Hematopoietic multipotent progenitor cell (in vitro differentiated cells): ENCODE measurements around the gene PKNOX1. TPM values are rescaled to one million over a fixed set of nuclear protein-coding genes. Genes with fewer than 3 reads are reported as not detected.
"Not testable (repeated sequence)": the region's sequence is repeated elsewhere in the genome, so short reads cannot be mapped to it uniquely, and the experiment has no call there.

Experiments used
- DNase-seq, 3 donors: peaks; one replicate each; pipeline ENCODE4 v3.0.0-alpha.2; 2011 to 2015; ENCODE audit warnings: low read depth in 2 of 3, low spot score in 2 of 3
- total RNA-seq: library from RNA; depleted of rRNA; stranded (reverse); fragments of >200 nt; gene quantifications from one replicate; pipeline ENCODE4 v1.2.3, GENCODE V29; 2012

The PKNOX1 gene
- total RNA-seq, 1 donor, result 13.7 TPM

DNA sequence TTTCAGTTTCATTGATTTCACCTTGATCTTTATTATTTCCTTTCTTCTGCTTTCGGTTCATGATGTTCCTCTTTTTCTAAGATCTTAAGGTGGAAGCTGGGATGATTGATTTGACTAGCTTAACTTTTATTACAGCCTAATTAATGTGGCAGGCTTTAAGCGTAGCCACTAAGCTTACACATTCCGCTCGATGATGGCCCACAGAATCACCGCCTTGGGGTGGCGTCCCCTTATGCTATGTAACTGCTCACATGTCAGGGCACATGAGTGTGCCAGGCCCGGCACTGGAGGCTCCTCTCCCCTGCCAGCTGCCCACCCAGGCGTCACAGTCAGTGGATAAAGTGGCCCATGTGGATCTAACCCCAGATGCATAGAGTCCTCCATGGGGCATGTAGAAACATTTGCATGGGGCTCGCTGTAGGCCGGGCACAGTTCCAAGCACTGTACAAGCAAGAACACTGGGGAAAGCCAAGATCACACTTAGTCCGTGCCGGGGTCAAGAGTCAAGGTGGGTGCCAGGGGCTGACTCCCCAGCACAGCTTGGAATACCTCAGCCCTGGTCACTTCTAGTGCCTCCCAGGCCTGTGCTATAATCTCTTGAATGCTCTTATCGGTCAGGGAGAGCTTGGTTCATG, 41.7 kb downstream of the PKNOX1 start:
- peak in 2 of 3 donors; percentile 10 to 42 for DNase-seq

- no peak for DNase-seq
These were observed 42.4 kb downstream of the PKNOX1 start for GRCh38 chr21:43016728-43017127.

DNA sequence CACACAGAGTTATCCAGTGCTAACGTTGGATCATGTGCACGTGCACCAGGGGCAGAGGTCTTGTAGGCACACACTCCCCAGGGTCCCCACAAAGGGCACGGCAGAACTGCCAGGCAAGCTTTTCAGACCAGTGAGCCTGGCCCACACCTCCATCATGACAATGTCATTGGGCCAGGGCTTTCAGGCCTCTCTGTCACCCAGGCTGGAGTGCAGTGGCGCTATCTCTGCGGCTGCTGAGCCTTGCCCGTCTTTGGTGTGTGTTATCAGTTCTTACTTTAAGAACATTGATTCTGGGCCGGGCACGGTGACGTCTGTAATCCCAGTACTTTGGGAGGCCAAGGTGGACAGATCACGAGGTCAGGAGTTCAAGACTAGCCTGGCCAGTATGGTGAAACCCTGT, 44.2 kb downstream of the PKNOX1 start:
- DNase-seq, result no peak

DNA sequence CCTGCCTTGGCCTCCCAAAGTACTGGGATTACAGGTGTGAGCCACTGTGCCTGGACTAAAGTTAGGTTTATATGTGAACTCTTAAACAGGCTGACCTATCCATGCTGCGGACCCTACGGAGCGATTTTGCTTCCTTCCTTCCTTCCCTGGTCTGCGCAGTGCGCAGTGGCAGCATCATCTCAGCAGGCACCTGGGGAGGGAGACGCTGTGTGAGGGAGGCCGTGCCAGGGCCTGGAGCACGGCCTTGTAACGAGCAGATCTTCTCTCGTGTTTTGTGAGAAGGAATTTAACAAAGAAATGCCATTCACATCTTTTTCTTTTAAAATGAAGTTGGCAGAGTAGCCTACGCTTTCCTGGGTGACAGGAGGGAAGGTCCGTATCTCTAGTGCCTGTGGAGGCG, 45.8 kb downstream of the PKNOX1 start:
- DNase-seq, result no peak

GRCh38 chr21:43020771-43021170, 46.4 kb downstream of the PKNOX1 start:
- DNase-seq, result no peak

- DNase-seq, result no peak
These were observed 46.8 kb downstream of the PKNOX1 start for GRCh38 chr21:43021191-43021590.

DNA sequence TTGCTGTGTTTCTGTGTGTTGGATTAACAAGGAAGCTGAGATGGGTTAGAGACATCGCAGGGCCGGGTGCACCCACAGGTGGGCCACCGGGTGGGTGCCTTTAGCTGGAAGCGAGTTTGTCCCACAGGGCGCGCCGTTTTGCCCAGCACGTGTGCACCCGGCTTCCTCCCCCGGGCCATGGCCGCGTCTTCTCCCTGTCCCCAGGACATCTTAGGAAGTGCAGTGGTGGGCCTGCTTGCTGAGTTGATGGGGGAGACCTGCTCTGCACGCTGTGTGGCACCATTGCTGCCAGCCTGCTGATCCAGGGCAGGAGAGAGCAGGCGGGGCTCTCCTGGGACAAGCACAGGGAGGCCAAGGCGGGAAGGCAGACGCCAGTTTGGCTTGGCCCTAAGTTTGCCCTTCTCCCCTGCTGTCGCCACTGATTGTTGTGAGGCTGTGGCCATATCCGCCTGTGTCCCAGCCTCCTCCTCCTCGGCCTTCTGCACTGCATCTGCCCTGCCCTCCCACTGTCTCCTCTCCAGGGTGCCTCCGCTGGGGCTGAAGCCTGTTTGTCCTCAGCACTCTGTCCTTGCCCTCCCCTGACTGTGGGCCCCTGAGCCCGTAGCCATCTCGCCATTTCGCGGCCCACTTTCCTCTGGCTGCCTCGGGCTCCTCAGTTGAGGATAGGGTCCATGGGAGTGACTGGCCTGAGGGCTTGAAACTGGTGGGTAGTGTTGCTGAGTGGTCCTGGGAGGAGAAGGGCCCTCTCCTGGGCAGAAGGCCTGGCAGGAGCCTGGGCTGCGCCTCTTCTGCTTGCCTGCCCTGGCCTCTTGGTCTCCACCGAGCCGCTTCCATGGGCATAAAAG, 47.6 kb downstream of the PKNOX1 start:
- no peak for DNase-seq

DNA sequence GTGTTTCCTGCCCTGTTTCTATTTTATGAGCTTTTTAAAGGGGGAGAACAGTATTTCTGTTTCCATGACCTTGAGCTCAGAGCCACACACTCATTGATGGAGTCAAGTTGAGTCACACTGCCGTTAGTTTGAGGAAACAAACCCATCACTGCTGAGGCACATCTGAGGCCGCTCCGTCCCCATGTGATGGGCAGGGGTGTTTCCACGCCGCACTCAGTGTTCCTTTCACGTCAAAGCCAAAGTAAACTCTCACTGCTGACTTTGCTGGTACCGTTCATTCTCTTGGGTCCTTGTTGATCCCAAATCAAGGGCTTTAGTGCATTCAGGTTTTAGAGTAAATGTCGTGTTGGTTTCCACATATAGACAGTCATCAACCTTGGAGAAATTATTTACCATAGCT, 48.8 kb downstream of the PKNOX1 start:
- DNase-seq, result no peak

GRCh38 chr21:43024439-43025136, 50.2 kb downstream of the PKNOX1 start:
- no peak for DNase-seq

GRCh38 chr21:43025636-43026180, 51.3 kb downstream of the PKNOX1 start:
- DNase-seq, result no peak

DNA sequence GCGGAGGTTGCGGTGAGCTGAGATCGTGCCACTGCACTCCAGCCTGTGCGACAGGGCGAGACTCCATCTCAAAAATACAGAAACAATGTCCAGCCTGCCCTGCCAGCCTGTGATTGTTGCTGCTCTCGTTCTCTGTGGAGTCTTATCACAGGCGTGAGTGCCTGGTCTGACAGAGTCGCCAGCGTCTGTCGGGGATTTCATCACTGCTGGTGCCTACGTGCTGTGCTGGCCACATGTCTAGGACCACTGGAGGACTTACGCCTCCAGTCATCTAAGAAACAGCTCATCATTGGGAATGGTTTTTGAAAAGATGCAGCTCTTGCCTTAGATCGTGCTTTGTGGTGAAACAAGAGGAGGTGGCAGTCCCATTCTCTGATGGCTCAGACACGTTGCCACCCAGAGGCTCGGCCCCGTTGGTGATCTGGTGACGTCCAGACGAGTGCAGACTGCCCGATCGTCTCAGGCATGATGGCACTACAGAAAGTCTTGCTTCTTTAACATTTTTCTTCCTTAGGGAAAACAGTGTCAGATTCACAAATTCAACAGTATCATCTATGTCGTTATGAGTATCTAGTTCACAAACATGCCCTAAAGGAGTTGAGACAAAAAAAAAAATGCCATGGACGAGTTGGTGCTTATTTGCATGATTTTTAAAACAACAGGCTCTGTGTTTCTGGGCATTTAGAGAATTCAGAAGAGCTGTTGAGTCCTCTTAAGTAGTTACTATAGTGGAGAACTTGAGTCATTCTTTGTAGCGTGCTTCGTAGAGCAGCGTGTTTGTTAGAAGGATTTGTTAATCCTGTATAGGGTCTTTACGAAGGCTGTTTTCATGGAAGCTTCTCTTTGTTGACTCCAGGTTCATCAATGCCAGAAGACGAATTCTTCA, 53.7 kb downstream of the PKNOX1 start:
- no peak for DNase-seq

- DNase-seq, result no peak
These were observed 55.4 kb downstream of the PKNOX1 start for GRCh38 chr21:43029785-43030184.

DNA sequence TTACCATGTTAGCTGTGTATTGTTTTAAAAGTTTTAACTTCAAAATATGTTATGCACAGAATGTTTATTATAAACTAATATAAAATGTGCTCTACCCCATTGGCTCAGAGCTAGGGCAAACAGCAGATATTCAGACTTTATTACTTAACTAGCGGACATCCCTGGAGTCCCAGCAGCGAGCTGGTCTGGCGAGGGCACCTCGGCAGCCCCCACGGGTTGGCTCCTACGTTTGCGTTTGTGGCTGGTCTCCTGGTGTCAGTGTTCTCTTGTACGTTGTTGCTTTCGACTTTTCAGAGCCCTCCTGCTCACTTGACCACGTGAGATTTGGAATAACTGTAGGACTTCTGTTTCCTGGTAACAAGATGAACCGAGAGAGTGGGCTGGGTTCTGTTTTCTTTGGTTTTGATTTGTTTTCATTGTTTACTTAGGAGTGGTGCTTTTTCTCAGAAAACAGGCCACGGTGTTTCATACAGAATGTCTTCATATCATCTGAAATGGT, 56.8 kb downstream of the PKNOX1 start:
- DNase-seq, result no peak

DNA sequence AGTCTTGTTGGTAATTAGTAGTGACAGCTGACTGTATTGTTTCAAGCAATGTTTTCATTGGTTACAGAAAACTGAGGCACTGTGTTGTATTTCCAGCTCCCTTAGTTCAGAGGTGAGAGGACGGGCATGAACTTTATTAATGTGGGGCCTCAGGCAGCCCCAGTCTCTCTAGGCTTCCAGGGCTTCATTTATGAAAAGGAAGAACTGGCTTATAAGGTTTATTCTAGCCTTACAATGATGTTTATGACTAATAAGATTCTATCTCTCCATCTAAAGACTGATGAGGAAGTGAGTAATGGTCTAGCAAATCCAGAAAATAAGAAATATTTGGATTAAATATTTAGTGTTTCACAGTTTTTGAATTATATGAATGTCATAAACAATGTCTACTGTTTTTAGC, 59.7 kb downstream of the PKNOX1 start:
- no peak for DNase-seq

- DNase-seq, result no peak
These were observed 60.5 kb downstream of the PKNOX1 start for GRCh38 chr21:43034826-43035225.

DNA sequence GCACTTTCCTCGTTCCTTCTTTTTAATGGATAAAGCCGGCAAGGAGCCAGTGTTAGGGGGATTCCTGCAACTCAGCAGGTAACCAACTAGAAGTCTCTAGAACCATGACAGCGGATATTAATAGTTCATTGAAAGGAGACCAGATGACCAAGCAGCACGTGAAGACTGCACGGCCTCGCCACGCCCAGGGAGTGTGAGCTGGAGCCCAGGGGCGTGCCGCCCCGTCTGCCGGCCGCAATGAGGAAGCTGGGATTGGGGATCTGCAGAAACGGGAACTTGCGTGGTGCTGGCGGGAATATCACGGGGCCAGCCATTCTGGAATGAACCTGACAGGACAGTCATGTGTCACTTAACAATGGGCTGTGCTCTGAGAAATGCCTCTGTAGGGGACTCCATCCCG, 62.5 kb downstream of the PKNOX1 start:
- DNase-seq, result not testable (repeated sequence)

DNA sequence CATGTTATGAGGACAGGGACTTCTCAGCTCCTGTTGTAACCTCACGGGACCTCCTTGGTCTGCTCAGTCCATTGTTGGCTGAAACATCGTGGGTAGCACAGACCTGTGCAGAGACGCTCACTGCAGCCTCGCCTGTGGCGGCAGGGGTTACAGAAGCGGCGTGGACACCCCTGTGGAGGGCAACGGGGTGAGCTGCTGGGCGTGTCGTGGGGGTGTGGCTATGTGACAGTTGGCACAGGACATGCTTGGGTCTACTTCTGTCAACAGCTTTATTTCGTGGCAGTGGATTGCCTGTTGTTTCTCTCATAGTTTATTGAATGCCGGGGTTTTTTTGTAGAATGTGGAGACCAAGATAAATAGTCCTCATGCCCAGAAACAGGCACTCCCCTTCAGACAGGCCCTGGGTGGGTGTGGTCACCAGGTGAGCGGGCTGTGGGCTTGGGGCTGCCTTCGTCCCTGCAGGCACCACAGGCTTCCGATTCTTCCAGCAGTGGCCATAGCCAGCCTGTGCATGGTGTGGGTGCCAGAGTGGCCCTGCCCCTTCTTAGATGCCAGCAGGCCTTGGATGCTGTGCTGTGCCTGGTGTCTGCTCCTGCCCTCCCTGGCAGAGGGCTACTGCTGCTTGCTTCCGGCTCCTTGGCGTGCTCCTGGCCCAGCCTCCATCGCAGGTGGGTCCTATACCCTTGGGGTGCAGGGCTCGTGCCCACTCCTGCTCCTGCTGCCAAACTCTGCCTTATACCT, 63.7 kb downstream of the PKNOX1 start:
- not testable (repeated sequence) for DNase-seq

DNA sequence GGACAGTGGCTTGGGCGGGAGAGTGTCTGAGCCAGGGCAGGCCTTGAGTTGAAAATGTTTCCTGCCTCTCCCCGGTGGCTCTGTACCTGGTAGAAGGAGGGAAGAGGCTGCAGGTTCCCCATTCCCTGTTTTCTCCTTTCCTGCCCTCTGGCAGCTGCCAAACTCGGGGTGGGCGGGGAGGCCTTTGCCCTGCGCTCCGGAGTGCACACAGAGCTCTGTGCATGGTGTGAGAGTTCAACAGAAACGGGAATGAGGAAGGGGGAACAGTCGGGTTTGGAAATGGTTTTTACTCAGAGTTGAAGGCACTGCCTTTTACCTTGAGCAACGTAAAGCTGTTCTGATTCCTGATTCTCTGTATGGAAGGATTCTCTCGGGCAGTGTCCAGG, 64.3 kb downstream of the PKNOX1 start:
- DNase-seq, result not testable (repeated sequence)

- not testable (repeated sequence) for DNase-seq
These were observed 67.8 kb downstream of the PKNOX1 start for GRCh38 chr21:43042169-43042568.
